H1 (cell line): Measurements from ENCODE around the gene EAF2. TPM values are rescaled to one million over a fixed set of nuclear protein-coding genes. Genes with fewer than 3 reads are reported as not detected.

Experiments
- CTCF ChIA-PET: fragments of 300-600 bp; sonication (Branson Sonifier 250); formaldehyde crosslinking; loops from one replicate; lab custom pipeline; 2021; ENCODE audit not compliant: partially characterized antibody; lab: Charles Lee
- POLR2A ChIA-PET: fragments of 300-600 bp; sonication (Branson Sonifier 250); formaldehyde crosslinking; loops from one replicate; lab custom pipeline; 2021; ENCODE audit warnings: inconsistent platforms; ENCODE audit not compliant: partially characterized antibody; lab: Charles Lee
- DNase-seq, 2 experiments: peaks; one replicate each; pipeline versions ENCODE4 v3.0.0 to v3.0.0-alpha.2; 2010 to 2022; ENCODE audit warnings: low spot score in 2 of 2, low read depth in 1 of 2, mixed read lengths in 1 of 2
- FAIRE-seq: peaks from 2 replicates; lab custom pipeline; 2011; peaks lifted over from hg19 to GRCh38; lab: Jason Lieb, UNC
- H2AFZ ChIP-seq: 2 replicates; pipeline ENCODE4 v1.8.1; 2012; ENCODE audit warnings: low read length, inconsistent platforms
- H2AK5ac ChIP-seq: 2 replicates; pipeline ENCODE4 v1.6.1; 2013; ENCODE audit warnings: low read depth, low read length
- H2BK120ac ChIP-seq: replicated peaks from 2 replicates; pipeline ENCODE3; 2013; ENCODE audit warnings: low read depth, low read length, inconsistent platforms
- H2BK12ac ChIP-seq: 2 replicates; pipeline ENCODE4 v1.6.1; 2013; ENCODE audit warnings: low read depth, low read length
- H2BK15ac ChIP-seq: 2 replicates; pipeline ENCODE4 v1.6.1; 2013; ENCODE audit warnings: low read length
- H2BK20ac ChIP-seq: 2 replicates; pipeline ENCODE4 v1.6.1; 2013; ENCODE audit warnings: low read length
- H2BK5ac ChIP-seq: 2 replicates; pipeline ENCODE4 v1.6.1; 2013; ENCODE audit warnings: low read depth, low read length
- H3K14ac ChIP-seq: 2 replicates; pipeline ENCODE4 v1.6.1; 2013; ENCODE audit warnings: inconsistent platforms; ENCODE audit not compliant: insufficient read length
- H3K18ac ChIP-seq: 2 replicates; pipeline ENCODE4 v1.6.1; 2013; ENCODE audit warnings: low read length; ENCODE audit errors: extremely low read depth
- H3K23ac ChIP-seq: 2 replicates; pipeline ENCODE4 v1.6.1; 2013; ENCODE audit warnings: inconsistent platforms; ENCODE audit not compliant: insufficient read length
- H3K23me2 ChIP-seq: 2 replicates; pipeline ENCODE4 v1.6.1; 2013; ENCODE audit warnings: low read depth, low read length
- H3K27ac ChIP-seq: 2 replicates; pipeline ENCODE4 v1.6.1; 2011; ENCODE audit warnings: low read depth, low read length, inconsistent platforms
- H3K27me3 ChIP-seq, 4 experiments: replicated peaks in 1 of 4; 1 replicate in 1 of 4; 2 replicates in 3 of 4; pipeline versions ENCODE4 v1.6.1 to v1.8.1; 2011 to 2013; ENCODE audit warnings: low read length in 3 of 4, mild to moderate bottlenecking in 3 of 4, inconsistent platforms in 2 of 4, mixed read lengths in 2 of 4, moderate library complexity in 1 of 4; ENCODE audit not compliant: control insufficient read depth in 3 of 4, insufficient read depth in 3 of 4; ENCODE audit errors: extremely low read depth in 1 of 4
- H3K36me3 ChIP-seq, 4 experiments: 2 replicates each; pipeline versions ENCODE4 v1.6.1 to v1.8.1; 2011 to 2013; ENCODE audit warnings: mild to moderate bottlenecking in 4 of 4, low read length in 3 of 4, moderate library complexity in 2 of 4, control low read depth in 1 of 4, inconsistent platforms in 1 of 4; ENCODE audit not compliant: insufficient read depth in 4 of 4, control insufficient read depth in 2 of 4
- H3K4ac ChIP-seq: replicated peaks from 2 replicates; pipeline ENCODE3; 2013; ENCODE audit warnings: low read length, low read depth, mixed read lengths, inconsistent platforms; ENCODE audit not compliant: insufficient read length
- H3K4me1 ChIP-seq, 4 experiments: replicated peaks in 1 of 4; 1 replicate in 1 of 4; 2 replicates in 3 of 4; pipeline versions ENCODE4 v1.6.1 to v1.8.1; 2011 to 2013; ENCODE audit warnings: low read length in 3 of 4, inconsistent platforms in 2 of 4, mixed read lengths in 1 of 4; ENCODE audit not compliant: insufficient read depth in 4 of 4, control insufficient read depth in 3 of 4
- H3K4me2 ChIP-seq, 2 experiments: 2 replicates each; pipeline versions ENCODE4 v1.6.1 to v1.8.1; 2011 to 2013; ENCODE audit warnings: low read depth in 2 of 2, low read length in 2 of 2, control low read depth in 1 of 2, inconsistent platforms in 1 of 2, mild to moderate bottlenecking in 1 of 2; ENCODE audit not compliant: insufficient read depth in 1 of 2
- H3K4me3 ChIP-seq, 4 experiments: fragments of 200-600, 300-600 bp in 1 of 4; sonication (generic), shearing (Covaris generic), sonication (Bioruptor Twin) in 1 of 4; 2 replicates each; pipeline versions ENCODE4 v1.5.1 to v1.8.1; 2011 to 2016; ENCODE audit warnings: low read length in 4 of 4, low read depth in 3 of 4, control low read depth in 2 of 4, inconsistent platforms in 2 of 4, mild to moderate bottlenecking in 2 of 4, mixed read lengths in 1 of 4, moderate library complexity in 1 of 4; ENCODE audit not compliant: insufficient read depth in 2 of 4; ENCODE audit errors: extremely low read depth in 1 of 4
- H3K56ac ChIP-seq: replicated peaks from 2 replicates; pipeline ENCODE3; 2013; ENCODE audit warnings: low read depth, mild to moderate bottlenecking, mixed read lengths, low read length, inconsistent platforms; ENCODE audit not compliant: insufficient read length
- H3K79me1 ChIP-seq: 2 replicates; pipeline ENCODE4 v1.6.1; 2013; ENCODE audit warnings: low read depth, low read length, control low read depth
- H3K79me2 ChIP-seq, 2 experiments: 2 replicates each; pipeline versions ENCODE4 v1.6.1 to v1.8.1; 2012 to 2013; ENCODE audit warnings: low read length in 2 of 2, mild to moderate bottlenecking in 2 of 2, inconsistent platforms in 1 of 2; ENCODE audit not compliant: insufficient read depth in 2 of 2, control insufficient read depth in 1 of 2
- H3K9ac ChIP-seq, 4 experiments: replicated peaks in 1 of 4; 1 replicate in 1 of 4; 2 replicates in 3 of 4; pipeline versions ENCODE4 v1.6.1 to v1.8.1; 2011 to 2013; ENCODE audit warnings: low read depth in 3 of 4, low read length in 3 of 4, control low read depth in 2 of 4, mild to moderate bottlenecking in 2 of 4, moderate library complexity in 2 of 4, inconsistent platforms in 1 of 4; ENCODE audit errors: extremely low read depth in 1 of 4
- H3K9me3 ChIP-seq, 2 experiments: 2 replicates each; pipeline versions ENCODE4 v1.6.1 to v1.8.1; 2012 to 2013; ENCODE audit warnings: mild to moderate bottlenecking in 2 of 2, moderate library complexity in 2 of 2, control low read depth in 1 of 2, inconsistent platforms in 1 of 2, low read depth in 1 of 2, low read length in 1 of 2, mixed read lengths in 1 of 2; ENCODE audit not compliant: insufficient read depth in 2 of 2
- H4K20me1 ChIP-seq, 2 experiments: replicated peaks in 1 of 2; 2 replicates each; pipeline versions ENCODE3 to v1.8.1; 2011 to 2013; ENCODE audit warnings: inconsistent platforms in 2 of 2, low read length in 2 of 2, mild to moderate bottlenecking in 1 of 2; ENCODE audit not compliant: insufficient read depth in 2 of 2, control insufficient read depth in 1 of 2
- H4K5ac ChIP-seq: 2 replicates; pipeline ENCODE4 v1.6.1; 2013; ENCODE audit warnings: low read length, low read depth, mixed read lengths, inconsistent platforms; ENCODE audit not compliant: insufficient read length
- H4K8ac ChIP-seq: 2 replicates; pipeline ENCODE4 v1.8.0; 2013; ENCODE audit warnings: mild to moderate bottlenecking, moderate library complexity, low read length, inconsistent platforms; ENCODE audit not compliant: insufficient read depth; ENCODE audit errors: extremely low read depth
- H4K91ac ChIP-seq: replicated peaks from 2 replicates; pipeline ENCODE3; 2013; ENCODE audit warnings: low read length, mixed read lengths, inconsistent platforms; ENCODE audit not compliant: insufficient read length
- MAFK ChIP-seq: IDR thresholded peaks from 2 replicates; pipeline ENCODE4 v1.6.1; 2012; ENCODE audit warnings: low read depth, mild to moderate bottlenecking, improper control_type of control experiment, low read length
- WGBS, 2 experiments: shearing (Covaris generic) in 1 of 2; methylation state at CpG; one replicate each; pipeline versions ENCODE4 v1.1.6 to v1.1.7; 2013 to 2015; ENCODE audit warnings: low lambda C conversion rate in 2 of 2, mixed read lengths in 2 of 2, inconsistent platforms in 1 of 2, low coverage in 1 of 2, missing lambda C conversion rate in 1 of 2; ENCODE audit not compliant: insufficient replicate concordance in 2 of 2, insufficient coverage in 1 of 2, insufficient read length in 1 of 2; ENCODE audit errors: extremely low coverage in 1 of 2, missing lambda C conversion rate in 1 of 2; 5-methylcytosine and 5-hydroxymethylcytosine counted together
- polyA plus RNA-seq, 7 experiments: library from polyadenylated mRNA; depleted of rRNA in 3 of 7; stranded (reverse) in 5 of 7; unstranded in 2 of 7; fragments of >200 nt in 5 of 7; fragments of 200-250 nt in 2 of 7; gene quantifications; 1 replicate in 5 of 7; 2 replicates in 1 of 7; 4 replicates in 1 of 7; pipeline versions ENCODE4 v1.2.1 to v1.2.3, GENCODE V29; 2011 to 2013; ENCODE audit warnings: missing spikeins in 2 of 7, mixed read lengths in 2 of 7
- total RNA-seq: library from RNA; stranded (reverse); fragmentation: NEBNext Ultra II Directional; extraction: Animal tissue kit (Norgen Biotek cat#: 25700); gene quantifications from 2 replicates; pipeline ENCODE4 v1.2.1, GENCODE V29; 2021

Gene EAF2
- total and polyA plus RNA-seq, 2 of the 8 experiments (the other 6 are each of a cell fraction or from before 2014, with no cell fraction given) = 3.6 to 6.6 TPM

- no peaks in the 10 kb centered on the region for H3K79me1 ChIP-seq
- H3K9me3 ChIP-seq = no peaks in the 10 kb centered on the region
- ChIA-PET POLR2A (no interaction called here), CTCF (no interaction called here)
- H2AFZ ChIP-seq = no peak overlapping the region
- no peak overlapping the region for H3K4me2 ChIP-seq
- FAIRE-seq (no peak), DNase-seq (no peak)
- no peak overlapping the region for H2AK5ac ChIP-seq
- no peak overlapping the region for H2BK120ac ChIP-seq
- H3K9ac ChIP-seq = no peak overlapping the region
- H3K56ac ChIP-seq = no peak overlapping the region
- no peak overlapping the region for H4K8ac ChIP-seq
- no peaks in the 10 kb centered on the region for H4K20me1 ChIP-seq
- no peak for TF ChIP-seq MAFK
- H3K23me2 ChIP-seq = peaks cover 6% of the 10 kb centered on the region
- H3K27me3 ChIP-seq = 0 out of 7 replicates have a peak, but pooled peaks cover 0 to 3% (median under 1%) of the 10 kb centered on the region in 4 experiments
- H2BK5ac ChIP-seq = no peak overlapping the region
- no peak overlapping the region for H3K23ac ChIP-seq
- H3K14ac ChIP-seq = no peak overlapping the region
- no peak overlapping the region for H3K18ac ChIP-seq
- H3K4me3 ChIP-seq = no peak overlapping the region
- H3K79me2 ChIP-seq = no peaks in the 10 kb centered on the region
- no peaks in the 10 kb centered on the region for H3K4me1 ChIP-seq
- no peak overlapping the region for H4K5ac ChIP-seq
- whole genome bisulfite sequencing, 2 experiments = 97% methylated on average over 13 of the region's 23 CpGs; no CpG with 5 or more reads in 1 of the 2 experiments
- H3K4ac ChIP-seq = no peak overlapping the region
- no peak overlapping the region for H2BK12ac ChIP-seq
- H3K27ac ChIP-seq = no peak overlapping the region
- no peak overlapping the region for H4K91ac ChIP-seq
- no peak overlapping the region for H2BK20ac ChIP-seq
- no peaks in the 10 kb centered on the region for H3K36me3 ChIP-seq
- no peak overlapping the region for H2BK15ac ChIP-seq
Measured at GRCh38 chr3:121839962-121840361, 5.0 kb downstream of the EAF2 start.
